NB4 (cell line): ENCODE results near the gene IFI16.

Experiments
- MYC ChIP-seq: IDR thresholded peaks from 2 replicates; pipeline ENCODE4 v1.6.1; 2011; ENCODE audit warnings: low read depth, low read length
- POLR2A ChIP-seq: IDR thresholded peaks from 2 replicates; pipeline ENCODE4 v1.6.1; 2011; ENCODE audit warnings: mild to moderate bottlenecking; ENCODE audit not compliant: insufficient read length; ENCODE audit errors: extremely low read depth
- TF ChIP-seq, protein P1 (sequence below): IDR thresholded peaks from one replicate; pipeline ENCODE4 v1.5.1; 2012; ENCODE audit warnings: low read depth, low read length

DNA sequence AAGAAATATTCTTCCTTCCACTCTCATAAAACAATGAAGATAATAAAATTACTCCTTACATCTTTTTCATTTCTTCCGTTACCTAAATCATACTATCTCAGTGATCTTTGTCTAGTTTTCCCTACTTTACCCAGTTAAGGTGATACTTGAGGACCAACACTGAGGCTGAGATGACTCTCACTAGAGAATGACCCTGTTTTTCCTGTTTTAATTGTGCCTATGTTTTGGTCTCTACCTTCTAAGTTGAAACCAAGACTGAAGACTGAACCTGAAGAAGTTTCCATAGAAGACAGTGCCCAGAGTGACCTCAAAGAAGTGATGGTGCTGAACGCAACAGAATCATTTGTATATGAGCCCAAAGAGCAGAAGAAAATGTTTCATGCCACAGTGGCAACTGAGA is 41.7 kb downstream of the IFI16 start:
- TF ChIP-seq, protein P1, sequence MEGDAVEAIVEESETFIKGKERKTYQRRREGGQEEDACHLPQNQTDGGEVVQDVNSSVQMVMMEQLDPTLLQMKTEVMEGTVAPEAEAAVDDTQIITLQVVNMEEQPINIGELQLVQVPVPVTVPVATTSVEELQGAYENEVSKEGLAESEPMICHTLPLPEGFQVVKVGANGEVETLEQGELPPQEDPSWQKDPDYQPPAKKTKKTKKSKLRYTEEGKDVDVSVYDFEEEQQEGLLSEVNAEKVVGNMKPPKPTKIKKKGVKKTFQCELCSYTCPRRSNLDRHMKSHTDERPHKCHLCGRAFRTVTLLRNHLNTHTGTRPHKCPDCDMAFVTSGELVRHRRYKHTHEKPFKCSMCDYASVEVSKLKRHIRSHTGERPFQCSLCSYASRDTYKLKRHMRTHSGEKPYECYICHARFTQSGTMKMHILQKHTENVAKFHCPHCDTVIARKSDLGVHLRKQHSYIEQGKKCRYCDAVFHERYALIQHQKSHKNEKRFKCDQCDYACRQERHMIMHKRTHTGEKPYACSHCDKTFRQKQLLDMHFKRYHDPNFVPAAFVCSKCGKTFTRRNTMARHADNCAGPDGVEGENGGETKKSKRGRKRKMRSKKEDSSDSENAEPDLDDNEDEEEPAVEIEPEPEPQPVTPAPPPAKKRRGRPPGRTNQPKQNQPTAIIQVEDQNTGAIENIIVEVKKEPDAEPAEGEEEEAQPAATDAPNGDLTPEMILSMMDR, result no peak
- TF ChIP-seq POLR2A (no peak), MYC (no peak)
